ENCODE data around the gene VGLL4. TPM values are rescaled to one million over a fixed set of nuclear protein-coding genes. Genes with fewer than 3 reads are reported as not detected.

Gene VGLL4, protein sequence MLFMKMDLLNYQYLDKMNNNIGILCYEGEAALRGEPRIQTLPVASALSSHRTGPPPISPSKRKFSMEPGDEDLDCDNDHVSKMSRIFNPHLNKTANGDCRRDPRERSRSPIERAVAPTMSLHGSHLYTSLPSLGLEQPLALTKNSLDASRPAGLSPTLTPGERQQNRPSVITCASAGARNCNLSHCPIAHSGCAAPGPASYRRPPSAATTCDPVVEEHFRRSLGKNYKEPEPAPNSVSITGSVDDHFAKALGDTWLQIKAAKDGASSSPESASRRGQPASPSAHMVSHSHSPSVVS
- total RNA-seq: 17.0 and 18.9 TPM in 2 replicates

DNA sequence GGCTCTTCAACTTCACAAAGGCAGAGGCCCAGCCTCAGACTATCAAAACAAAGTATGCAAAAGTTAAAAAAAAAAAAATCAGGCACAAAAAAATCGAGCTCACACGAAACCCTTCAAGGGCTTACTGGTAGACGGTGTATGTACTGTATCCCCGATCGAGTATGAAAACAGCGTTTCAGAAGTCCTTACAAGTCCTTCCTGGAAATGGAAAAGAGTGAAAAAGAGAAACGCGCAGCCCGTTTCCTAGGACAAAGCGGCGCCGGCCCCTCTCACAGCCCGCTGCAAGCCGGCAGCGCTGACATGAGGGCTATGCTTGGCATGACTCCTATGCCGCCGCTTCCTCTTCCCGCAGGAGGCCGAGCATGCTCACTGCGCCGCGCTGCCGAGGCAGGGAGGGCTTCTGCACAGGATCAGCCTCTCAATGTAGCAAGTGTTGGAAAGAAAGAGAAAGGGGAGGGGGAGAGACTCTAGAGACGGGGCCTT is at the start of gene VGLL4:
Gene VGLL4, minus strand, starts transcription at position 311 of the 483 bp plus-strand sequence. CDS start 397 bp downstream, outside the sequence.

Other genes with a start within 250 kb of the VGLL4 start
- gene TAMM41, start 203.0 kb upstream of the VGLL4 start, total RNA-seq: 11.3 and 12.3 TPM in 2 replicates

All from bronchus fibroblast of lung (primary cell).